ENCODE data around the gene GPR17.

DNA sequence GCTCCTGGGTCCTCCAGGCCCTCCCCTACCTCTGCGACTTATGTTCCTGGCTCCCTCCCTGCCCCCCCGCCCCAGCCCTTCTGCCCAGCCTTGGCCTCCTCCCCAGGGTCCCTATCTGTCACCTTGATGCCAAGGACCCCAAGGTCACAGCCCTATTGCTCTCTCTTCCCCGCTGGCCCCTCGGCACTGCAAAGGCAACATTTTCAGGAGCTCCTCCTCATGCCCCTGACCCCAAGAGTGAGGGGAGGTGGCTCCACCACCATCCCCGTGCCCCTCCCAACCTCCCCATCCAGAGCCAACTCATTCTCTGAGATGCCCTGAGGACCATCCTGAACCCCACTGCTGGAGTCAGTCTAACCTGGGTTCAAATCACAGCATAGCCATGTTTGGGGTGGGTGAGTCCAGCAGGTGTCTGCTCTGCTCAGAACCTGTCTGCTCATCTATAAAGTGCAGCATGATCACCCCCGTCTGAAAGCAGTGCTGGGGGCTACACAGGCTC, 17.7 kb downstream of the GPR17 start:
- TF ChIP-seq, protein P1, sequence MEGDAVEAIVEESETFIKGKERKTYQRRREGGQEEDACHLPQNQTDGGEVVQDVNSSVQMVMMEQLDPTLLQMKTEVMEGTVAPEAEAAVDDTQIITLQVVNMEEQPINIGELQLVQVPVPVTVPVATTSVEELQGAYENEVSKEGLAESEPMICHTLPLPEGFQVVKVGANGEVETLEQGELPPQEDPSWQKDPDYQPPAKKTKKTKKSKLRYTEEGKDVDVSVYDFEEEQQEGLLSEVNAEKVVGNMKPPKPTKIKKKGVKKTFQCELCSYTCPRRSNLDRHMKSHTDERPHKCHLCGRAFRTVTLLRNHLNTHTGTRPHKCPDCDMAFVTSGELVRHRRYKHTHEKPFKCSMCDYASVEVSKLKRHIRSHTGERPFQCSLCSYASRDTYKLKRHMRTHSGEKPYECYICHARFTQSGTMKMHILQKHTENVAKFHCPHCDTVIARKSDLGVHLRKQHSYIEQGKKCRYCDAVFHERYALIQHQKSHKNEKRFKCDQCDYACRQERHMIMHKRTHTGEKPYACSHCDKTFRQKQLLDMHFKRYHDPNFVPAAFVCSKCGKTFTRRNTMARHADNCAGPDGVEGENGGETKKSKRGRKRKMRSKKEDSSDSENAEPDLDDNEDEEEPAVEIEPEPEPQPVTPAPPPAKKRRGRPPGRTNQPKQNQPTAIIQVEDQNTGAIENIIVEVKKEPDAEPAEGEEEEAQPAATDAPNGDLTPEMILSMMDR (IDR thresholded peaks at IDR 0.05) = no peak
- no peak for TF ChIP-seq EZH2 (IDR thresholded peaks at IDR 0.05; ENCODE audit: borderline replicate concordance, insufficient read depth, low read depth, low read length, poor library complexity, severe bottlenecking)

All from B cell (primary cell).